HUDEP-2 (cell line): Measurements from ENCODE around the gene MYORG.

Experiments
- DNase-seq, 76 experiments: peaks; one replicate each; lab custom pipeline; 2025; ENCODE audit not compliant: unreplicated experiment in 76 of 76; lab: John Stamatoyannopoulos, UW

Gene MYORG

DNA sequence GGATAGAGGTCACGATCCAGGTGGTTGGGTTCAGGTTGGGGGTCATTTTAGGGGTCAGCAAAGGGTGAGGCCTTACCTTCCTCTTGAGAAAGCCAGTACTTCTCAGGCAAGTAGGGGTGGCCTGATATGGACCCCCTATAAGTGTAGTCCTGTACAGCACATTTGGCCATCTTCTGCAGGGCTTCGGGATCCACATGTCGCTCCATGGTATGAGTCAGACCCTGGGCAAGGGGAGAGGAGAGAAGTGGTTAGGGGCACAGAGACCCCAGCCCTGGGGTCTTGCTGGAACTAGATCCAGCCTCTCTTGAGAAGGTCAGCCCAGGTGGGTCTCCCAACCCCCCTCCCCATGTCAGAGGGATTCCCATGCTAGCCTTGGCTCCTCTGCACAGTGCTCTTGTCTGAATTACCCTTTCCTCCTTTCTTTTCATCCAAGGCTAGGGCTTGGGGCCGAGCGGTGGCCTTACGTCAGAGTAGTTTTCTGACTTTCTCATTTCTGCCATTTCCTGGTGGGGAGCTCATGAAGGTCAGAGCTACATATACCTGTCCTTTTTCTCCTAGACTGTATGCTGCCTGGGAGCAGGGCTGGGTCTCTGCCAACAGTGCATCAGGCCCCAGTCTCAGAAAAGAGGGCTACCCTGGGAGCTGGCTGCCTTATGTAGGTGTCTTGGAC, 9.0 kb upstream of the MYORG start:
- no peak for DNase-seq

- no peak for DNase-seq
Measured at GRCh38 chr9:34384368-34385165, 7.9 kb upstream of the MYORG start.

DNA sequence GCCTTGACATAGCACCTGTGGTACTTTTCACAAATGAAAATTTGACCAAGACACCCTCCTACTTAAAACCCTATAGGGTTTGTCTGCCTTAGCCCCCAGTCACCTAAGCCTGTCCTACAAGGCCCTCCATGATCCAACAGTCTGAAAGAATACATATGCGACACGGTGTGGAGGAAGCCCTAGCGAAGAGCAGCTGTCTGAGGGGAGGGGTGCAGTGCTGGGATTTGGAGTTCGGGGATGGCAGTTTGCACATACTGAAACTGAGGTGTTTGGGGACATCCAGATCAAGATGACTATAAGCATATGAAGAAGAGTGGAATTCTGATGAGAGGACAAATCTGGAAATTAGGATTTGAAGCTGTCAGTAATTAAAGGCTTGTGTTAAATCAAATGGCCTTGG, 7.2 kb upstream of the MYORG start:
- DNase-seq = no peak

- no peak for DNase-seq
Measured at GRCh38 chr9:34382879-34383278, 6.2 kb upstream of the MYORG start.

- DNase-seq = no peak
Measured at GRCh38 chr9:34382054-34382453, 5.4 kb upstream of the MYORG start.

DNA sequence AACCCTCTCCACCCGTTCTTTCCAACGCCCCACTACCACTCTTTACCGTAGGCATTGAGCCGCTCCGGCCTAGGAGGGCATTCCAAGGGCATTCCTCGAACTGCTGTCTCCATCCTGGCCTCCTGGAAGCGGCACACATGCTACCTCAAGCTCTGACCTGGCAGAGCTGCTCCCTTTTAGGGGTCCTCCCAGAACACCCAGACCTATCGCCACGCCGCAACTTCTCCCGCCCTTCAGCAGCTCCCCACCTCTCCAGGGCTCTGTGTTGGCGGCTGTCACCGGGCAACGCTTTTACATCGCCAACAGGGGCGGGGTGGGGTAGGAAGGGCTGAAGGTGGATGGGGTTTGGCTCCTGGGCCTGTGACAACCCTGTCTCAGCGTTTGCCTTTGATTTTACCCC, 4.6 kb upstream of the MYORG start:
- DNase-seq = peak in 4 of 76 experiments; percentile 6 to 16 (median 8)

GRCh38 chr9:34380511-34381315, 4.0 kb upstream of the MYORG start:
- DNase-seq = peak in 65 of 76 experiments; percentile 11 to 78 (median 53)

GRCh38 chr9:34380034-34380510, 3.4 kb upstream of the MYORG start:
- DNase-seq = no peak

DNA sequence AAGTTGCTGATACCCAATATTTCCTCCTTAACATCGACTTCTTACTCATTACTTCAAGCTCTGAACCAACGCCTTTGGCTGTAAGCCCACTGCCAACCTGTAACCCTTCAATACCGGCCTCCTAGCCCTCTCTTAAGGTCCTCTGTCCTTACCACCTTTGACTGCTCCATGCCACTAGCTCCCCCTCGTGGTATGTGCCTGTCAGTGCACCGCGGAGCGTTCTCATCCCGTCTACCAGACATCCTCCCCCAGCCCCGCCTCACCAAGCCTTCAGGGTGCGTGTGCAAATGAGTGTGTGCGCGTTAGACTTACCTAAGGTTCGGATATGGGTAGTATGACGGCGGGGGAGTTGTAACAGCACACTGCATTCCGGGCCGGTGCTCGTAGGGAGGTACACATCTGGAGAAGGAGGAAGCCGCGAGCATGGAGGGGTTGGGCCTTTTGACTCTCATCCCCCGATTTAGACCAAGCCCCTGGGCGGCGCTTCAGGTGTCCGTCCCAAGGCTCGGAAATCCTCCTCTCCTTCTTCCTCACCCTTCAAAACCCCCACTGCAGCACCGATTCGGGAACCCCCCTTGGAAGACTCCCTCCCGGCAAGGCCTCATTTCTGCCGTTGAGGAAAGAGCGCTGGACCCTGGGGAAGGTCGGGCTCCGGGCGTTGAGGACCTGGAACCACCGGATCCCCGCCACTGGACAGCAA, 2.8 kb upstream of the MYORG start:
- DNase-seq = peak in 73 of 76 experiments; percentile 16 to 89 (median 72)

- no peak for DNase-seq
Measured at GRCh38 chr9:34378376-34379060, 1.8 kb upstream of the MYORG start.

- DNase-seq = no peak
Measured at GRCh38 chr9:34377404-34377746, 677 bp upstream of the MYORG start.

DNA sequence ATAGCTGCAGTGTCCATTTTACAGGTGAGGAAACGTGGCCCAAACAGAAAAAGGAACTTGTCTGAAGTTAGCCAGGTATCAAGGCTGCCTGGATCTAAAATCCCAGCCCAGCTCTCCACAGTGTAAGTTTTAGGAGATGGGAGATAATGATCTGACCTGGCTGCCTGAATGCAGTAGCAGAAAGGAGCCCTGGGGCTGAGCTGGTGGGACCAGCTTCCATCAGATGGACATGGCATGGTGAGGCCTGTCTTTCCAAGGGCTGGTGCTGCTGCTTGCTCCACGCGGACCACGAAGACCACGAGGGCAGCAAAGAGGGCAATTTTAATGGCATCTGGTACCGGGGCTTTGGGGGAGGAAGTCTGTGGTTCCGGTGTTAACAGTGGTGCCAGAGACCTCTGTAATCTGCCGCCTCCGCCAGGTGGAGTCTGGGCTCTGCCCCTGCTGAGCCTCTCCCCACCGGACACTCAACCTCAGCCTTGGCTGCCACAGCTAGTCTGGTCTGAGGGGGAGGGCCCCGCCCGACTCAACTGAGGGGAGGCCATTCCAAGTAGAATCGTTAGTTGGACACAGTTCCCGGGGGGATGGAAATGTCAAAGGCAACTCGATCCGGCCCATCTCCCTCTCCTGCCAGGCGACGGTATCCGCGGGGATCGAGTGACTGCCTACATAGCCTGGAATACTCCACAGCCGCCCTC, 650 bp downstream of the MYORG start:
- peak in 20 of 76 experiments; percentile 4 to 30 (median 16) for DNase-seq

DNA sequence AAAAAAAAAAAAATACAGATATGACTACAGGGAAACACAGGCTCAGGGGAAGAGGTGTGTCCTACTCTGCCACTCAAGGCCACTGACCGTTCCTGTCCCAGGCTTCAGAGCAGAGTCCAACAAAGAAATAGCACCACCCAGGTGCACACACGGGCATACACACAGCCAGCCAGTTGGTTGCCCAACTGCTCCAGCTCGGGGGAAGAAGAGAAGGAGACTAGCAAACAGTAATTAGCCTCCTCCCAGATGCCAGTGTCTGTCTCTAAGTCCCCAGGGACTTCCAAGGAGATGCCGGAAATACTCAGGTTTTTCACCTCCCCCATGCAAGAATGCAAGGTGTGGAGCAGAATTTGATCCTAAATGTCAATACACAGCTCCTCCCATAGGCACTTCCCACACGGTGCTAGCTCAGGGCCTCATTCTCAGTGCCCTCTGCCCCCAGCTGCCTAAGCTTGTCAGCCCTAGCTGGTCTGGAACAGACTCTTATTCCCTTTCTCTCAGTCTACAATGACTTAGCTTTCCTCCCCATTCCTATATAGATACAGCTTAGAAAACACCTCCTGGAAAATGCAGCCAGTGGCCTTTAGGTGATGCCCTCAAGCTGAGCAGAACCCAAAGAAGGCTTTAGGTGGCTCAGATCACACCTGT, 1.7 kb downstream of the MYORG start:
- DNase-seq = no peak

DNA sequence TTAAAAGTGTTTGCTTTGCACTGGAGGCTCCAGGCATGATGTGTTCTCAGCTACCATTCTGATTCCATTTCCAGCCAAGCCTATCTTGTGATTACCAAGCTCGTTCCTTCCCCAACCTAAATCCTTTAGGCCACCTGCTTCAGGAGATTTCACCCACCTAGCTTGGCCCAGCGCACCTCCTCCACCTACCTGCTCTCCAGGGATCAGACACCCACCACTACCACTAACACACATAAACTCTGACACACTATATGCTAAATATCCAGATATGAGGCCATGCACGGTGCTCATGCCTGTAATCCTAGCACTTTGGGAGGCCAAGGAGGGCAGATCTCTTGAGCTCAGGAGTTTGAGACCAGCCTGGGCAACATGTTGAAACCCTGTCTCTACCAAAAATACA, 2.4 kb downstream of the MYORG start:
- DNase-seq = no peak

DNA sequence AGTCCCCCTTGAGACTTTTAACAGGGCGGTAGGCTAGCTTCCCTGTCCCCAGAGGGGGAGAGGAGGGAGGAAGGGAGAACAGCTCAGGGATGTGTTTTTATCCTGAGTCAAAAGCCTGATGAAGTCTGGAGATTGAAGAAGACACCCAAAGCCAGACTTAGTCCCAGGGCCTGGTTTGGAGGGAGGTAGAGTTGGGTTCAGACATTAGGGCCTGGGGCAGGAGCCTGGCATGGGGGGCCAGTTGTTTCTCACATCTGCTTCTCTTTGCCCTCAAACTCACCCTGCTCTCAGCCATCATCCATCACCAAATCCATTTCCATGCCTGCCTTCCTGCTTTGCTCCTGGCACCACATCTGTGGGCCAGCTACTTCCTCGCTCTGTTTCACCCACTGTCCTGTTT, 2.9 kb downstream of the MYORG start:
- no peak for DNase-seq

GRCh38 chr9:34372467-34373011, 4.2 kb downstream of the MYORG start:
- DNase-seq = no peak

- DNase-seq = no peak
Measured at GRCh38 chr9:34371886-34372466, 4.7 kb downstream of the MYORG start.
